Muscle of leg (tissue), 11 donors: ENCODE measurements around the gene INTS7. TPM values are rescaled to one million over a fixed set of nuclear protein-coding genes. Genes with fewer than 3 reads are reported as not detected.

Experiments used
- DNase-seq: peaks from one replicate; pipeline ENCODE4 v3.0.0; 2013
- H3K27ac ChIP-seq: one replicate; pipeline ENCODE4 v1.5.1; 2013; ENCODE audit warnings: mild to moderate bottlenecking, low read length, control low read depth
- H3K27me3 ChIP-seq: one replicate; pipeline ENCODE4 v1.6.1; 2013; ENCODE audit warnings: low read length; ENCODE audit not compliant: control insufficient read depth, insufficient read depth
- H3K36me3 ChIP-seq: one replicate; pipeline ENCODE4 v1.6.1; 2013; ENCODE audit warnings: low read length; ENCODE audit not compliant: control insufficient read depth, insufficient read depth
- H3K4me1 ChIP-seq: one replicate; pipeline ENCODE4 v1.6.1; 2013; ENCODE audit warnings: low read length; ENCODE audit not compliant: control insufficient read depth, insufficient read depth
- H3K4me3 ChIP-seq: one replicate; pipeline ENCODE4 v1.5.1; 2013; ENCODE audit warnings: low read length, control low read depth
- H3K9me3 ChIP-seq: replicated peaks from 2 replicates; pipeline ENCODE4 v1.6.1; 2013; ENCODE audit warnings: low read depth, low read length; ENCODE audit not compliant: control insufficient read depth
- WGBS: methylation state at CpG from one replicate; pipeline ENCODE4 v1.1.5; 2013; ENCODE audit warnings: missing lambda C conversion rate; ENCODE audit not compliant: insufficient coverage; 5-methylcytosine and 5-hydroxymethylcytosine counted together
- polyA plus RNA-seq, 8 donors: library from polyadenylated mRNA; unstranded; fragments of 120-200 nt; gene quantifications; one replicate each; pipeline versions ENCODE4 v1.2.1 to v1.2.3, GENCODE V29; 2013; ENCODE audit warnings: inconsistent platforms in 1 of 8, low replicate concordance in 1 of 8; ENCODE audit not compliant: insufficient read length in 8 of 8, insufficient read depth in 1 of 8
- total RNA-seq: library from RNA; stranded (reverse); fragments of 120-200 nt; gene quantifications from one replicate; pipeline ENCODE4 v1.2.4, GENCODE V29; 2013

Gene INTS7
- total and polyA plus RNA-seq, 9 donors = 11.3 to 13.9 (median 12.5) TPM

- no peak overlapping the region for H3K27ac ChIP-seq
- H3K27me3 ChIP-seq = no peaks in the 10 kb centered on the region
- WGBS = 88% methylated on average over 3 of the region's 9 CpGs
- DNase-seq = no peak
- H3K4me1 ChIP-seq = no peaks in the 10 kb centered on the region
- H3K36me3 ChIP-seq = no peaks in the 10 kb centered on the region
- no peaks in the 10 kb centered on the region for H3K9me3 ChIP-seq
- no peak overlapping the region for H3K4me3 ChIP-seq
These were observed 126.0 kb downstream of the INTS7 start for GRCh38 chr1:211909395-211909794.

GRCh38 chr1:211908951-211909350, 126.4 kb downstream of the INTS7 start:
- Histone ChIP-seq H3K9me3 (no peaks in the 10 kb centered on the region), H3K4me3 (no peak overlapping the region), H3K4me1 (no peaks in the 10 kb centered on the region), H3K36me3 (no peaks in the 10 kb centered on the region), H3K27ac (no peak overlapping the region), H3K27me3 (no peaks in the 10 kb centered on the region)
- WGBS = 89% methylated on average over 2 of the region's 2 CpGs
- no peak for DNase-seq

GRCh38 chr1:211908453-211908852, 126.9 kb downstream of the INTS7 start:
- no peaks in the 10 kb centered on the region for H3K27me3 ChIP-seq
- H3K4me3 ChIP-seq = no peak overlapping the region
- no peaks in the 10 kb centered on the region for H3K9me3 ChIP-seq
- DNase-seq = peak; percentile 18
- H3K4me1 ChIP-seq = no peaks in the 10 kb centered on the region
- no CpG with 5 or more reads among the region's 2 CpGs for WGBS
- H3K27ac ChIP-seq = no peak overlapping the region
- no peaks in the 10 kb centered on the region for H3K36me3 ChIP-seq

GRCh38 chr1:211903490-211904245, 131.7 kb downstream of the INTS7 start:
- H3K9me3 ChIP-seq = peaks cover 6% of the 10 kb centered on the region
- H3K36me3 ChIP-seq = no peaks in the 10 kb centered on the region
- peak; percentile 22 for DNase-seq
- no peaks in the 10 kb centered on the region for H3K4me1 ChIP-seq
- 0% methylated on average over 1 of the region's 2 CpGs for WGBS
- H3K27ac ChIP-seq = no peak overlapping the region
- no peaks in the 10 kb centered on the region for H3K27me3 ChIP-seq
- no peak overlapping the region for H3K4me3 ChIP-seq

- no peak overlapping the region for H3K27ac ChIP-seq
- no peaks in the 10 kb centered on the region for H3K4me1 ChIP-seq
- WGBS = 80% methylated on average over 1 of the region's 4 CpGs
- DNase-seq = no peak
- no peak overlapping the region for H3K4me3 ChIP-seq
- H3K9me3 ChIP-seq = peaks cover 6% of the 10 kb centered on the region
- H3K36me3 ChIP-seq = no peaks in the 10 kb centered on the region
- no peaks in the 10 kb centered on the region for H3K27me3 ChIP-seq
These were observed 132.6 kb downstream of the INTS7 start for GRCh38 chr1:211902624-211903291.

GRCh38 chr1:211901945-211902344, 133.4 kb downstream of the INTS7 start:
- no peak overlapping the region for H3K27ac ChIP-seq

GRCh38 chr1:211900441-211900840, 134.9 kb downstream of the INTS7 start:
- H3K4me3 ChIP-seq = no peak overlapping the region
- WGBS = 40% methylated on average over 1 of the region's 2 CpGs
- H3K4me1 ChIP-seq = no peaks in the 10 kb centered on the region
- H3K36me3 ChIP-seq = no peaks in the 10 kb centered on the region
- peaks cover 6% of the 10 kb centered on the region for H3K9me3 ChIP-seq
- peak; percentile 55 for DNase-seq
- H3K27me3 ChIP-seq = no peaks in the 10 kb centered on the region
- no peak overlapping the region for H3K27ac ChIP-seq

More at GRCh38 chr1:211901945-211902344, 133.4 kb downstream of the INTS7 start:
- H3K27me3 ChIP-seq = no peaks in the 10 kb centered on the region
- no CpG with 5 or more reads among the region's 2 CpGs for WGBS
- H3K9me3 ChIP-seq = peaks cover 6% of the 10 kb centered on the region
- no peaks in the 10 kb centered on the region for H3K4me1 ChIP-seq
- no peak for DNase-seq
- no peaks in the 10 kb centered on the region for H3K36me3 ChIP-seq
- H3K4me3 ChIP-seq = no peak overlapping the region

- Histone ChIP-seq H3K4me3 (no peak overlapping the region), H3K9me3 (peaks cover 3% of the 10 kb centered on the region), H3K4me1 (peaks cover 3% of the 10 kb centered on the region), H3K27me3 (no peaks in the 10 kb centered on the region), H3K27ac (peak overlapping the region; percentile 74), H3K36me3 (no peaks in the 10 kb centered on the region)
- peak; percentile 75 for DNase-seq
- WGBS = 55% methylated on average over 5 of the region's 9 CpGs
These were observed 138.4 kb downstream of the INTS7 start for GRCh38 chr1:211896958-211897357.

- no peaks in the 10 kb centered on the region for H3K27me3 ChIP-seq
- DNase-seq = no peak
- 50% methylated on average over 1 of the region's 3 CpGs for WGBS
- H3K4me1 ChIP-seq = peaks cover 3% of the 10 kb centered on the region
- no peak overlapping the region for H3K27ac ChIP-seq
- H3K9me3 ChIP-seq = no peaks in the 10 kb centered on the region
- H3K36me3 ChIP-seq = no peaks in the 10 kb centered on the region
- H3K4me3 ChIP-seq = no peak overlapping the region
These were observed 140.1 kb downstream of the INTS7 start for GRCh38 chr1:211895126-211895759.

GRCh38 chr1:211894312-211894711, 141.0 kb downstream of the INTS7 start:
- no peaks in the 10 kb centered on the region for H3K36me3 ChIP-seq
- WGBS = 70% methylated on average over 2 of the region's 5 CpGs
- H3K4me3 ChIP-seq = no peak overlapping the region

More at GRCh38 chr1:211894312-211894711, 141.0 kb downstream of the INTS7 start:
- no peak for DNase-seq
- no peaks in the 10 kb centered on the region for H3K27me3 ChIP-seq
- H3K27ac ChIP-seq = no peak overlapping the region
- H3K9me3 ChIP-seq = no peaks in the 10 kb centered on the region
- peaks cover 3% of the 10 kb centered on the region for H3K4me1 ChIP-seq
